ENCODE results near the gene GMPS.

GRCh38 chr3:155872904-155873646 lies 2.6 kb downstream of the GMPS start:
- TF ChIP-seq ZNF274 (IDR thresholded peaks at IDR 0.05; ENCODE audit: low read depth, low read length) (no peak), YY1 (IDR thresholded peaks at IDR 0.05; ENCODE audit: insufficient read depth, insufficient read length) (no peak), SUZ12 (IDR thresholded peaks at IDR 0.05; ENCODE audit: extremely low read depth, insufficient read depth, insufficient read length) (no peak)

Measured in NT2/D1 (cell line).